ENCODE data around the gene TMC1.
"Not testable (repeated sequence)": the region's sequence is repeated elsewhere in the genome, so short reads cannot be mapped to it uniquely, and the experiment has no call there.

Gene TMC1

DNA sequence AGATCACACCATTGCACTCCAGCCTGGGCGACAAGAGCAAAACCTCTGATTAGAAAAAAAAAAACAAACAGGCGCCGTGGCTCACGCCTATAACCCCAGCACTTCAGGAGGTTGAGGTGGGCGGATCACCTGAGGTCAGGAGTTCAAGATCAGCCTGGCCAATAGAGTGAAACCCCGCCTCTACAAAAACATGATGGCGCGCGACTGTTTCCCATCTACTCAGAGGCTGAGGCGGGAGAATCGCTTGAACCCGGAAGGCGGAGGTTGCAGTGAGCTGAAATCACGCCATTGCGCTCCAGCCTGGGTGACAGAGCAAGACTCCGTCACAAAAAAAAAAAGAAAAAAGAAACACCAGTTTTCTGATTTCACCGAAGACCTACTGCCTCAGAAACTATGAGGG is at the start of gene TMC1:
TMC1 (plus strand) TSS at position 193 of the 400 bp plus-strand sequence. CDS start 127,041 bp downstream, outside the sequence.
- DNase-seq = not testable (repeated sequence)

GRCh38 chr9:72473474-72474261 is 47.7 kb upstream of the TMC1 start:
- DNase-seq = no peak

- DNase-seq = no peak
Observed at GRCh38 chr9:72474676-72475075, 46.7 kb upstream of the TMC1 start.

GRCh38 chr9:72476100-72476499 is 45.3 kb upstream of the TMC1 start:
- no peak for DNase-seq

- no peak for DNase-seq
Observed at GRCh38 chr9:72476617-72477437, 44.6 kb upstream of the TMC1 start.

GRCh38 chr9:72477930-72478518 is 43.4 kb upstream of the TMC1 start:
- no peak for DNase-seq

DNA sequence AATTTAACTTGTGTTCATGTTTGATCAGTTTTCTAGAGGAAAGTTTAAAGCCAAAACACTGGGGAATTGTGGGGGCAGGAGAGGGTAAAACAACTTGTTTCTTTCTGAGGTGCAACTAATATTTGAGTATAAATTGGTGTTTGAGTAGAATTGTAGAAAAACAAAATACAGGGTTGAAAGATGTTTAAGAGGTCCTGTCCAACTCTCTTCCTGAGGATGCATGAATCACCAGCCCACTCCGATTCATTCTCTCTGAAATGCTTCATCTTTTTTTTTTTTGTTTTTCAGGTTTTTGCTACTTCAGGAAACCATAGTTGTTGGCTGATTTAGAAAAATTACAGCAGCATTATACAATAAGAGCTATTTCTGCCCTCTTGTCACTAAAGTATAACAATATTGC is 42.4 kb upstream of the TMC1 start:
- DNase-seq = no peak

- not testable (repeated sequence) for DNase-seq
Observed at GRCh38 chr9:72480261-72480660, 41.1 kb upstream of the TMC1 start.

- no peak for DNase-seq
Observed at GRCh38 chr9:72480921-72481320, 40.5 kb upstream of the TMC1 start.

DNA sequence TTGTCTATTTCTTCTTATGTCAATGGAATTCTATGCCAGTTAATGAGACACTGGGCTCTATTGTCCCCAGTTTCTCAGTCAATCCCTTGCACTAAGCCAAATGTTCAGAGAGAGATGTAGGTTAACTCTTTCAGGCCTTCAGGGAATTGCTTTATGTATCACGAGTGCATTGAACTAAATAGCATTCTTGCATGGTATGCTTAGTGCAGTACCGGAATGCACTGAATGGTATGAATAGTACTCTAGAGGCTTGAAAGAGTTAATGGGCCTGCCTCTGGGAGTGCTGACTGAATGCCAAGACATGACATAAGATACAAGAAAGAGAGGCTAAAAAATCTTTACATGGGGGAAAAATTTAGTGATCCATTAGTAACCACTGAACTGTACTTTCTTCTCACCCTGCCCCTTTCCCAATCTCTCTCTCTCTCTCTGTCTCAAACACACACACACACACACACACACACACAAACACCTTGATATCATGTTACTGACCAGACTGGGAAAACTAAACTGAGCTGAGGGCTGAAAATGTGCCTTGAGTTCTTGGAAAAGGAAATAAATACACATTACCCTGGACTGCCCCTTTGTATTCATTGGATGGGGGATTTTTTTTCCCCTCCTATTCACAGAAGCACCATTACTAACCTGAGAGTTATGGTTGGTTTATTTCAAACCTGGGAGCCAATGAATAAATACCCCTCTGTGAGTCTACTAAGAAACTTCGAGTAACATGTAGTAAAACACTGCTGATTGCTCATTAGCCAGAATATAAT is 35.4 kb upstream of the TMC1 start:
- peak in 4 of 58 donors; percentile 1 to 55 (median 11) for DNase-seq

GRCh38 chr9:72486594-72486955 is 34.8 kb upstream of the TMC1 start:
- DNase-seq = no peak

GRCh38 chr9:72487665-72488064 is 33.7 kb upstream of the TMC1 start:
- DNase-seq = not testable (repeated sequence)

GRCh38 chr9:72489986-72490385 is 31.4 kb upstream of the TMC1 start:
- DNase-seq = no peak

DNA sequence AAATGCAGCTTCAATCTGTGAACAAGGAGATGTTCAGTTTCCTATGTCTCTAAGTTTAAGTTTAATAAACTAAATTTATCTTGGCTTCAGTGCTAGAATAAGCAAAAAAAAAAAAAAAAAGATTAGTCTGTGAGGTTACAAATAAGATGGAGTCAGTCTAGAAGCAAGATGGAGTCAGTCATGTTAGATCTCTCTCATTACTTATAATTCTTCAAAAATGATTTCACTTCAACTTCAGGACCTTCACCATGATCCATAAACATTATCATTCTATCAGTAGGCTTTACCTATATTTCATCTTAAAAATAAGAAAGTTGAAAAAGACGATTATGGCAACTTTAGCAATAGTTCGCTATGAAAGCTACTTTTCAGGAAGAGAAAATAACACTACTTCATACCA is 30.2 kb upstream of the TMC1 start:
- no peak for DNase-seq

GRCh38 chr9:72494051-72494450 is 27.4 kb upstream of the TMC1 start:
- no peak for DNase-seq

DNA sequence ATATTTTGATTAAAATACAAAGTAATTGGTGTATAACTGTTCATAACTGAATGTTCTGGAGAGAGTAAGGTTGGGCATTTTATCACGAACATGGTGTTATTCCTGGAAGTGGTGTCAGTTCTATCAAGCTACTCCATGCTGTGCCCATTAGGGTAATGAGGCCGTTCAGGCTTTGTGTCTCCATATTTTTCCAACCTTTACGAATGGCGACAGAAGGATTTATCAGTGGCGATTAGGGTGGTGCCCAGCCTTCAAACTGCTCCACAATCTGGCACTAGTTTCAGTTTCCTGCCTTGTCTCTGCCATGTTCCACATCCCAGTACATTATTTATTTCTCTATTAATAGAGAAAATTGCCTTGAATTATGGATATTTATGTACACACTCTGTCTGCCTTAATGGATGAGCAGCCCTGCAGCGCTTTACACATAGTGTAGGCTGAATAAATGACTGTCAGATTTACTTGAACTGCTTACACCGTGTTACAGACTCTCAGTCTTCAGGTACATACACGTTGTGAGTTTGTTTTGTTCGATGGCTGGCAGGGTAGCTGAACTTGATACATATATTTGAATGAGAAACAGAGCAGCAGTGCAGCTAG is 23.9 kb upstream of the TMC1 start:
- no peak for DNase-seq

DNA sequence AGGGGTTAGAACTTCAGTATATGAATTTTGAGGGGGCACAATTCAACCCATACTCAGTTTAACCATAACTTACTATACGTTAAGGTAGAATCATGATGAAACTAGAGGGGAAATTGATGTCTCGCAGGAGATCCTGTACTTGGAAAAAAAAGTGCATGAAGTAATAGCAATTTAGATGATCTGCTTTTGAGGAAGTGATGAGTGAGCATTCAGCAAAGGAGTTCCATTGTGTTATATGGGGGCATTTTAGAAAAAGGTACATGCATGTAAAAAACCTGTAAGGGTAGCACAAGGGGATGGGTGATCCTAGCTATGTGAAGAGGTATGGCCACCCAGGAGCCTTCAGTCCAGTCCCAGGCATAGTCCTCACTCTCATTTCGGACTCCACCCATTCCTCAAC is 14.8 kb upstream of the TMC1 start:
- no peak for DNase-seq

GRCh38 chr9:72509053-72509452 is 12.4 kb upstream of the TMC1 start:
- no peak for DNase-seq

DNA sequence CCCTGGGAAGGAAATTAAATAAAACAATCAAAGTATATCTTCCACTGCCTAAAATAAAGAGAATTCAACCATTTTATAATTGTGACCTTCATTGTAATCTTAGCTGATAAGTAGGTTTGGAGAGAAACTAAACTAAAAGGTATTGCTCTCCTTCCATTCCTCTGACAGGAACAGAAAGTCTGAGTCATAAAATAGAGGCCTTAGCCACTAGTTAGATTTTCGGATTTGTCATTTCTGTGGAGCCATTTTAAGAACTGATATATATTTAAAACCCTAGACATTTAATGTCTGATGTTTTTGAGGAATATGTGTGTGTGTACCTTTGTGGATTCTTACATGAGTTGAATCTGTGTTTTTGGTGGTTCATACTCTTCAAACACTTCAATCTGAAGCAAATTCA is 11.8 kb upstream of the TMC1 start:
- no peak for DNase-seq

GRCh38 chr9:72521011-72521410 is 397 bp upstream of the TMC1 start:
- DNase-seq = not testable (repeated sequence)
